ENCODE data around the gene GRIA1.

DNA sequence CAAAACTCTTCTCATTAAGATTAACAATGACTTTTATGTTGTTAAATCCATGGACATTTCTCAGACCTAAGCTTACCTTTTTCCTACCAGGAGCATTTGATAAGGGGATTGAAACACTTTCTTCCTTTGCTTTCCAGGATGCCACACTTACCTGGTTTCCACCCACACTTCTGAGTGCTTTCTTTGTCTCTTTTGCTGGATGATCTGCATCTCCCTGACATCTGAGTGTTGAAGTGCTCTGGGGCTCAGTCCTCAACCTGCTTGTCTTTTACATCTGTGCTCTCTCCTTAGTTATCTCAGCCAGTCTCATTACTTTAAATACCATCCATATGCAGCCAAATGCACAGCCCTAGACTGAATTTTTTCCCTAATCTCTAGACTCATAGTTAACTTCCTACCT, 22.9 kb upstream of the GRIA1 start:
- TF ChIP-seq POLR2A (IDR thresholded peaks at IDR 0.05; ENCODE audit: low read length): no peak
- TF ChIP-seq GATA1 (IDR thresholded peaks at IDR 0.05; ENCODE audit: low read depth, low read length): no peak

Data from erythroblast (primary cell).